G401.6 (cell line): ENCODE data around the gene PGM2.

Experiments
- FAIRE-seq: peaks from 2 replicates; lab custom pipeline; 2012; peaks lifted over from hg19 to GRCh38; lab: Jason Lieb, UNC

The PGM2 gene

DNA sequence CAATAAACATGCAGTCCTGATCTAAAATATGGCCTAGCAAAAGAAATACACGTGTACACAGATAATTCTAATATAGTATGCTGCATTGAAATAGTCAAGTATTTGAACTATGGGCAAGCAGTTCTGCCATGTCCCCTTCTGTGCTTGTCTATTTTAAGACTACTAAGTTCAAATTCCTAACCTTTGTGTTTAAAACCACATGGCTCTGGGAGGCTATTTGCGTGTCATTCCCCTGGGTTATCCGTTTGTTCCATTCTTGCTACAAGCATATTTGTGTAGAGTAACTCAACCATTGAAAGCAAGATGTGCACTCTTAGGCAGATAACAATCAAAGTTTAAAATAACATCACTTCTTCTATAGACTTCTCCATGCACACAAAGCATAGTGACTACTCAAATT is 39.0 kb downstream of the PGM2 start:
- FAIRE-seq, result no peak

DNA sequence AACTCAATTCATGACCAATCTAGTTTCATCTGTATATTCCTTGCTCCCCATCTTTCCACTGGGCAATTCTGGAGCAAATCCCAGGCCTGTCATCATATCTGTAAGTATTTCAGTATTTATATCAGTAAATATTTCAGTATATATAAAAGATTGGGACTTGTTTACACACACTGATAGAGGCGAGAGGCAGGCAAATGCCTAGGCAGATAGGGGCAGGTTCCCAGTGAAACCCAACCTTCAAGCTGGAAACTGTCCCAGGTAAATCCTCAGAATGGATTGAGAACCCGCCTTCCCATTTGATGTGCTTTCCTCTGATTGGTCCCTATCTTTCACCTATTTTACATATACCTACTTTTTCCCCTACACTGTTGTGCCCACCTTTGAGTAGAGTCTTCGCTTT is 40.6 kb downstream of the PGM2 start:
- FAIRE-seq, result no peak

DNA sequence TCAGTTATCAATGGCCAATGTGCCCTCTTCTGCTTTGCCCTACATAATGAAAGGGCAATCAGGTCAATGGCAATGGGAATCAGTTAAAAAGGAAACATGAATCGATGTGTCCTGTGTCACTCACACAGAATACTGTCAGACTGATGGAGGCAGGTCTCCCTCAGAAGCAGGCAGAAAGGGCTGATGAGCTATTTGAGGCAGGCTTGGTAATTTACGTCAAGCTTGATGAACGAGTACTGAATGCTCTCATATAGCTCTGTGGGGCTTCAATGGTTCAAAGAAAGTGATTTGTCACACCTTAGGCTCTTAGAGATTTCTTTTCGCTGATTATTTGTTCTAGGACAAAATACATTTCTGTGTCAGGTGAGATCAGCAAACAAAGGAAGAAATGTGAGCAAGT is 41.8 kb downstream of the PGM2 start:
- FAIRE-seq, result no peak

DNA sequence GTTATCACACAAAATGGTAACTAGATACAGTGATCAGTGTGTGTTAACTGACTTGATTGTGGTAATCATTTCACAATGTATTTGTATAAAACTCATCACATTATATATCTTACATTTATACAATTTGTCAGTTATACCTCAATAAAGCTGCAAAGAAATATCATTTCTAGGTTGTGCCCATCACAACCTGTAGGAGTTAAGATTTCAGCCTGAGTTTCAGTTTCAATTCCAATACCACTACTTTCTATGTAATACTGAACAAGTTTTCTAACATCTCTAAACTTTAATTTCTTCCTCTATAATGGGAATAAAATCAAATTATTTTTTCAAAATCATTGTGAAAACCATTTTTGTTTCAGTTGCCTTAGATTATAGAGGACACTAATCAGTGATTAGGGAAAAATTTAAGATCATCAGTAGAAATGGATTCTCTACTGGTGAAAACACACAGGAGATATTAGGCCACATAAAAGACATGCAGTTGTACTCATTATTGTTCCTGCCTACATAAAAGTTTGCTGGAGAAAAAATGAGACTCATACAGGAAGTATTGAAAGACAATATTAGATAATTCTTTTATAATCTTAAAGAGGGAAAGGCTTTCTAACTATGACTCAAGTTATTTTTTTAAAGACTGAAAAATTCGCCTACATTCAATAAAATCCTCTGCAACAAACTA is 46.0 kb downstream of the PGM2 start:
- FAIRE-seq, result no peak

DNA sequence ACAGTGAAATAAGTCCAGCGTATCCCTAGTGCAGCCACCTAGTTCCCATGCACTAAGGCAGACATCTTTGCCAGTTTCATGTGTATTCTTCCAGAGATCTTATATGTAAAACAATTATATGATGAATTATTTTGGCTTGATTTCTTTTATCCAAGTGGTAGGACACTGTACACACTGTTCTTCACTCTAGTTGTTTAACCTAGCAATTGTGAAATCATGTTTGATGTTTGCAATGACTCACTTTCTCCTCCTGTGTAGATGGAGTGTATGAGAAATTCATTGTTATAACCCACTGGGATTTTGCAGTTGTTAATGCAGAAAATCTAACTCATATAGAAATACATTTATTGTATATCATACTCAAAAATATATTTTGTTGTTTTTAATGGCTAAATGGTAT is 46.9 kb downstream of the PGM2 start:
- no peak for FAIRE-seq

DNA sequence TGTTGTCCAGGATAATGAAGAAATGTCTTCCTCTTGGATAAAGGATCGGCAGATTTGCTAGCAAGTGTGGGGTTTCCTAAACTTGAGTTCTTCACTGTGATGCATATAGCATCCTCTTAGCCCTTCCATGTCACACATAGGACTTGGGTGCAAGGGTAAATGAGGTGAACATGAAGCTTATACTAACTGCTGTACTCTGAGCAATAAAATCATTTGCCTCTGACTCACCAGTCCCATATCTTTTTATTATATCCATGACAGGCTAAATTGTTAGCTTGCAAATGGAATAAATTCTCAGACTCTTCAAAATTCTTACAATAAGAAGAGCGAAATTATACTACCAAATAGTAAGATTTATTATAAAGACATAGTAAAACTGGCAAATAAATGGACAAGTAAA is 49.7 kb downstream of the PGM2 start:
- FAIRE-seq, result no peak

DNA sequence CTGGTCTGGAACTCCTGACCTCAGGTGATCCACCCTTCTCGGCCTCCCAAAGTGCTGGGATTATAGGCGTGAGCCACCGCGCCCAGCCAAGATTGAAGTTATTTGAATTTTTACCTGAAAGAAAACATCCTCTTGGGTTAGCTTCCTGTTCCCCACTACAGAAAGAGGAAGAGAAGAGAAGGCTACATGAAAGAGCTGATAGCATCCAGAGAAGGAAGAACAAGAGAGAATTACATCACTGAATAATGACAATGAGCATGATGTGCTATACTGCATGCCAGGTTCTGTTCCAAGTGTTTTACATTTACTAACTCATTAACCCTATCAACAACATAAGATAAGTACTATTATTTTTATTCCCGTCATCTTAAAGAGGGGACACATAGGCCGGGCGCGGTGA is 52.9 kb downstream of the PGM2 start:
- no peak for FAIRE-seq

DNA sequence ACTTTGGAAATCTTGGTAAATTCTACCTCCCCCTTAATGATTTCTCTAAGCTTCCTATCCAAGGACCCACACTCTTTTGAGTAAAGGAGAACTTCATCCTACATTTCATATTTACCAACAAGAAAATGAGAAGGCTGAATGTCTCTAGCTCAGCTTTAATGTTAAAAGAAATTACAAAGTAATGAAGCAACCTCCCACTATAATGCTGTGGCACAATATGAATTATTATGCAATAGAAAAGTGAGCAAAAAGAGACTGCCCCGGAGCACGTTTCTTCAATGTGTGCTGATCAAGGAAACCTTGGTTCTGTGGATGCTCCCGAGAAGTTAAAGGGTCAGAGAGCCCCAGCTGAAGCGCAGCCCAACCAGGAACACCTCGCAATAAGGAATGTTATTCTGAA is 55.3 kb downstream of the PGM2 start:
- no peak for FAIRE-seq

DNA sequence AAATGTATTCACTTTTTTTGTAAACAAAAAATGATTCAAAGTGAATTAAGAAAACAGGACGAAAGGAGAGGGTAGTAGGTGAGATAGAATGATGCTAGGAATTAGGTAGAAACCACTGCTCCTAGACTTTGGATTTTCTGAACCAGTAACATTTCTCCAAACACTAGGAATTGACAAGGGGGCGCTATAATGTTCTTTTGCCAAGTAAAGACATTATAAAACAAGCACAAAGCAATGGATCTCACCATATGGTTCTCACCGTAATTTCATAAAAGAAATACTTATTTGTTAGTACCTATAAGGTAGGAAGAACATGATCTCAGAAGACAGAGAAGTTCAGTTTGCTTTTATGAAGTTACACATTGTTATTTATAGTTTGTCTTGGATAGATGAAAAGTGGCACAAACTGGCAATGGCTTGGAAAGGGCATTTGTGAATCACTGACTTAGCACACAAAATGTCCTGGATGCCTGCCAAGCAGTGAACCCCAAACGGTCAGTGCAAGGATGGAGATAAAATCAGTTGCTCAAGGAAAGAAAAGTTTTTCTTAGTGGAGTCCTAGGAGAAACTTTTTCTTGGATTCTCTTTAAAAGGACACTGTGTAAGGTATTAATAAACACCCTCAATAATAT is 56.3 kb downstream of the PGM2 start:
- FAIRE-seq, result peak; percentile 13

DNA sequence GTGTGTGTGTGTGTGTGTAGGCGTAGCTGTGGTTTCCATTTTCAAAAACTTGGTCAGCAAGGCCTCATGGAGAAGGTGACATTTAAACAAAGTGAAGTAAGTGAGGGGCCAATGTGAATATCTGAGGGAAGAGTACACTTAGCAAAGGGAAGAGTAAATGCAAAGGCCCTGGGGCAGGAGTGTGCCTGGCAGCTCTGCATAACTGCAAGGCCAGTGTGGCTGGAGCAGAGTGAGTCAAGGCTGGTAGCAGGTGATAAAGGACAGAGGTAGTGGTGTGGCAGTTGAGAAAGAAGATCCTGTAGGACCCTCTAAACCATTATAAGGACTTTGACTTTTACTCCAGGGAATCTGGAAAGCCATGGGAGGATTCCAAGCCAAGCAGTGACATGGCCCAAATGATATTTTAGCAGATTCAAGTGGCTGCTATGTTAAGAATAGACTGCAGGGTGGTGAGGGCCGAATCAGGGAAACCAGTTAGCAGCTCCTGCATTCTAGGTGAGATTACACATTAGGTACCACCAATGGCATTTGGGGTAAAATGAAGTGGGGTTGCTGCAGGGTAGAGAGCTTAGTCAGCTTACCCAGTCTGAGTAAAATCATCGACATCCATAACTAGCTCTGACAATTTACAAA is 58.5 kb downstream of the PGM2 start:
- FAIRE-seq, result no peak

DNA sequence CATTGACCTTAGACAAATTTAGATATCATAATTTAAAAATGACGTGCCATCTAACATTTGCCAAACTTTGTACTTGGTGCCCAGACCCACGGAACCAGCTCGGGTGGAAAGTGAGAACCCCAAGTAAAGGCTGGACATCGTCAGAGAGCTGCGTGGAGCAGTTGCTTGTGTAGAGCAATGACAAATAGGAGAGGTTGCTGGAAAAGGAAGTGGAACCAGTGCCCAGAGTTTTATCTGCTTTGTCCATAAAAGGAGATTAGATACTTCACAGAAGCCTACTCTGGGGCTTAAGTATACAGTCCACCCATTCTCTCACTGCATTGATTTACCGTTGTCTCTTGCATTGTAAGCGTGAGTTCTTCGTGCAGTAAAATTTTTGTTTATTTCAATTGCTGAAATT is 59.0 kb downstream of the PGM2 start:
- no peak for FAIRE-seq

DNA sequence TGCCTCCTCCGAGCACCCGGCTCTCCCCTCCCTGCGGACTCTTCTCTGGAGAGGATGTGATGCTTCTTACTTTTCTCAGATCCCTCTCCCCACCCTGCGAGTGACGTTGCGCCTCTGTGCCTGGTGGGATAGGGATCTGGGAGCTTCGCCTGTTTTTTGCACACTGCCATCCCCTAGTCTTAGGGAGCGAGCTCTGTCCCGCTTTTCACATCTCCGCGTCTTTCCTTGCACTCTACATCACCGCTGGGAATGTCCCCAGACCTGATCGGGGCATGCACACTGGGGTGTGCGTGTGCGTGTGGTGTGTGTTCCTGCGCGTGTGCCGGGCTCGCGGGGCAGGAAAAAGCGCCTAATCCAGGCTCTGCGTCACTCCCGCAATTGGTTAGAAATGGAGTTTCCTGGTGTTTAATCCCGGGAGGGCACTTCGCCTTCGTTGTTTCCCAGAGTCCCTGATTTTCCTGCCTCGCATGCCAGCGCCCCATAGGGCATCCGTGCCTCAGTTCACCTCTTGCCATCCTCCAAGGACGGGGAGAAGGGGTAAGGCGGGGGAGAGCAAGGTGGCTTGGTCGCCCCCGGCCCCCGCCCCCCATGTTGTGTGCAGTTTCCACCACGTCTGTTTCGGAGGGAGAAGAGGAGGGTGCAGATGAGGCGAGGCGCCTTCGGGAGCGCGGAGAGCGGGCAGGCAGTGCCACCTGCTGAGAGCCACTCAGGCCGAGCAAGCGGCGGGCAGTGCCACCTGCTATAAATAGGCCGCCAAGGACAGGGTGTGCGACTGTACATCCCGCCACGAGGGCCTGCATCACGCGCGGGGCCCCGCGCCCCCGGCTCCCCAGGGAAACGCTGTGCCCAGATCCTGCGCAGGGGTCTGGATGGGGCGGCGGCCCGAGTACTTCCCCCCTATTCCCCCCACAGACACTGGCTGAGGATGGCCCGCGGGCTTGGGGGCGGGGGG is 63.6 kb downstream of the PGM2 start:
- FAIRE-seq, result no peak

DNA sequence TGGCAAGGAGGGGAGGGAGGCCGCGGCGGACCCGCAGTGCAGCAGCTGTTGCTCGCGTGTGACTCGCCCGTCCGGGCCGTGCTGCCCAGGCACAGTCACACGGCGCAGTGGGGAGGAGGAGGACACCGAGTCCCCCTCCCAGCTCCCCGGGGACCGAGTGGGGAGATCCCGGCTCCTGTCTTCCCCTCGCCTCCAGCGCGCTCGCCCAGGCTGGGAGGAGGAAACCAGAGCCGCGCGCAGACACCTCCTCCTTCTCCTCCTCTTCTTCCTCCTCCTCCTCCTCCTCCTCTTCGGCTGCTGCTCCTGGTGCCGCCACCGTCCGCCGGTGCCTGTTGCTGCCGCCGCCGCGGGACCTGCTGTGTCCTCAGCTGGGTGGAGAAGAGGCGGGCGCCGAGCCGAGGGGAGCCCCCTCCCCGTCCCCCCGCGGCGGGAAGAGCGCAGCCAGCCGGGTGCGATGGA is 64.3 kb downstream of the PGM2 start, which contains the start of gene TBC1D1:
Gene TBC1D1, plus strand, starts transcription at position 284 of the 459 bp plus-strand sequence. CDS start 11,012 bp downstream, outside the sequence.
- FAIRE-seq, result no peak

DNA sequence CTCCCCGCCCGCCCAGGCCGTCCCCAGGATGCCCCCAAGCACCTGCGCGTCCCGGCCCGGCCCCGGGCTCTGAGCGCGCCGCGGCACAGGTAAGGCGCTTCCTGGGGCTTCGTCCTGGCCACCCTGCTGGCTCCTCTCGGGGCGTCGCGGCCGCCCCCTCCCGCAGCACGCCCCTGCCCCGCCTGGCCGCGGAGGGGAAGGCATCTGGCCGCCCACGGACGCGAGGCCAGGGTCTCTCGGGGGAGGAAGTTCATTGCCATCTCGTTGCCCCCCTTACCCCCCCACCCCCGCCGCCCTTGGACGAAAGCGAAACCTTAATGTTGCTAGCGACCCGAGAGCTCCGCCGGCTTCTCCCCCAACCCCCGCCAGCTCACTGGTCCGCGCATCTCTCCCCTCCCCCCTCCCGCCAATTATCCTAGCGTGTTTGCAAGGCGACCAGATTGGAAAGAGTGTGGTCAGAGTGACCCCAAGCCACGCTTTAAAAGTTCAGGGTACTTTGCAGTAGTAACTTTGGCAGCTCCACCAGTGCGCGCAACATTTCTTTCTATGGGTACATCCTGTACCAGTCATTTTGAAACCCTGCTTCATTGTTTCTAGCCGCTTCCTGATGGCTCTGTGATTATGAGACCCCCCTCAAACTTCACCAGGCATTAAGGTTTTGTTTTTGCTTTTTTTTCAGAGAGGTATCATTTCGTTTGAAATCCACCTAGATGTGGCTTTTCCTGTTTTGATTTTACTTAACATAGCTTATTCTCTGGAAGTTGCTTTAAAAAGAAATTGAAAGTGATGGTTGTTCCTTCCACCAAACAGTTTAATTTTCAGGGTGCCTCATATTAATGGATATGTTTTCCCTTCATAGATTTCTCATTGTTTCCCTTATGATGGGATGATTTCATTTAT is 65.0 kb downstream of the PGM2 start:
- FAIRE-seq, result no peak

DNA sequence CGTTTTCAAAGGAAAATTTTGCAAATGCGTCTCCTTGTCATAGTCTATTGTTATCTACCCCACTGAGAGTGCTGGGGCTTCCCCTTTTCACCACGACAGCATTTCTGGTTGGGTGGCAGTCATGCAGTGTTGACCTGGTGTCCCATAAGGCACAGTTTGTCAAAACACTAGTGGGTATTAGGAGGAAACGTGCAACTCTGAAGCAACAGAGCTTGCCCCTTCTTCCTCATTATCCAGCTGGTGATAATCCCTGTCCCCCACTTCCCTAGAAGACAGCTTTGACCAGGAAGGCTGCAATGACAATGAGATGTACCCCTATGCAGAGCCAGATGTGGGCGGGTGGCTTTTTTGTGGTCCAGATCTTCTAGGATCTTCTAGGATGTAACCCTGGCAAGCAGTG is 66.2 kb downstream of the PGM2 start:
- no peak for FAIRE-seq

DNA sequence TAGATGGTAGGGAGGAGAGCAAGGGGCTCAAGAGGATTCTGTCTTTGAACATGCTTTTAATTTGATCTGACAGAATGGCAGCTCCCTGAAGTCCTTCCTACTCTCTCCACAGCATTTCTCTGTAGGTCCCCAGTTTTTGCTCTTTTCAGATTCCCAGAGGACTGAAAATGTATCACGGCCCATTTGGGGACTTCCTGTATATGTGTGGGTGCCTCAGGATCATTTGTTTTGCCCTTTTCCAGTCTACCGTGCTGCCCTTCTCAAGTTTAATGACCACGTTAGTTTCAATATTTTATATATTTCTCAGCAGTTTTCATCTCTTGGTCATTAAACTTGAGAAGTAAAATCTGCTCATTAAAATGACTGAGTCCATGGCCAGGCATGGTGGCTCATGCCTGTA is 66.7 kb downstream of the PGM2 start:
- FAIRE-seq, result no peak

DNA sequence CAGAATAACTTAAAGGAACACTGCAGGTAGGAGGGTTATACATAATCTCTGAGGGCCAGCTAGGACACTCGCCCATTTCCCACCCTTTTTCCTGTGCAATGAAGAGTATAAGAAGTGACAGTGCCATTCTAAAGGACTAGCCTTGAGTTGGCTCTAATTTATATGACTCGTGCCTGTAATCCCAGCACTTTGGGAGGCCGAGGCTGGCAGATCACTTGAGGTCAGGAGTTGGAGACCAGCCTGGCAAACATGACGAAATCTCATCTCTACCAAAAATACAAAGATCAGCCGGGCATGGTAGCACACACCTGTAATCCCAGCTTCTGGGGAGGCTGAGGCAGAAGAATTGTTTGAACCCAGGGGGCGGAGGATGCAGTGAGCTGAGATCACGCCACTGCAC is 68.8 kb downstream of the PGM2 start:
- no peak for FAIRE-seq

DNA sequence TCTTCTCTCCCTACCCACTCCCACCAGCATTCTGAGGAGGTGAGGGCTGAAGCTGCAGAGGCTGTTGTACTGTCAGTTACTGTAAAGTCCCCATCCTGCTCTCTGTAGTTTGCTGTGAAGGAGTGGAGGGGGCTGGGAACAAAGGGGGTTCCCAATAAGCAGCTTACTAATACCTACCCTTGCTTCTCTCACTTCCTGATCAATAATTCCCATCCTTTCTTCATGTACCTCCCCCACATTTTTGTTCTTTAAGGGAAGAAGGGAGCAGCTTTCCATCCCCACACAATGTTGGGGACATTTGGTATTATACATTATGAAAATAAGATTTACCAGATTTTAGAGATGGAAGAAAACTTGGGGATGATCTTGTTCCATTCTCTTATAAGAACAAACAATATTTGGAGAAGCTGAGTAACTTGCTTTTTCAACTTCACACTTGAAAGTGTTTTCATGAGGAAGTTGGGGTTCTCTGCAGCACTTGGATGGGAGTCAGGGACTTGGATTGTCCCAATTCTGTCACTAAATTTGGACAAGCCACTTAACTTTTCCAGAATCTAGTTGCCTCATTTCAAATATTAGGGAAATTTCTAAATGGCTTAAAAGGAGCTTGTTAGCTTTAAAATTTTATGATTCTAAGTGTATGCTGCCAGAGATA is 69.8 kb downstream of the PGM2 start:
- no peak for FAIRE-seq

DNA sequence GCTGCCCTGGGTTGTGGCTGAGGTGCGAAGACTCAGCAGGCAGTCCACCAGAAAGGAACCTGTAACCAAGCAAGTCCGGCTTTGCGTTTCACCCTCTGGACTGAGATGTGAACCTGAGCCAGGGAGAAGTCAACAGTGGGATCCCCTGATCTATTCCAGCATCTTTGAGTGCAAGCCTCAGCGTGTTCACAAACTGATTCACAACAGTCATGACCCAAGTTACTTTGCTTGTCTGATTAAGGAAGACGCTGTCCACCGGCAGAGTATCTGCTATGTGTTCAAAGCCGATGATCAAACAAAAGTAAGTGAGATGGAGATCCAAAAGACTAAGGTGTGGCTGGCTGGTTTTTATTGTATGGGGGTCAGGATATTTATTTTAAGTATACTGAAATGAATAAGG is 75.7 kb downstream of the PGM2 start:
- no peak for FAIRE-seq

DNA sequence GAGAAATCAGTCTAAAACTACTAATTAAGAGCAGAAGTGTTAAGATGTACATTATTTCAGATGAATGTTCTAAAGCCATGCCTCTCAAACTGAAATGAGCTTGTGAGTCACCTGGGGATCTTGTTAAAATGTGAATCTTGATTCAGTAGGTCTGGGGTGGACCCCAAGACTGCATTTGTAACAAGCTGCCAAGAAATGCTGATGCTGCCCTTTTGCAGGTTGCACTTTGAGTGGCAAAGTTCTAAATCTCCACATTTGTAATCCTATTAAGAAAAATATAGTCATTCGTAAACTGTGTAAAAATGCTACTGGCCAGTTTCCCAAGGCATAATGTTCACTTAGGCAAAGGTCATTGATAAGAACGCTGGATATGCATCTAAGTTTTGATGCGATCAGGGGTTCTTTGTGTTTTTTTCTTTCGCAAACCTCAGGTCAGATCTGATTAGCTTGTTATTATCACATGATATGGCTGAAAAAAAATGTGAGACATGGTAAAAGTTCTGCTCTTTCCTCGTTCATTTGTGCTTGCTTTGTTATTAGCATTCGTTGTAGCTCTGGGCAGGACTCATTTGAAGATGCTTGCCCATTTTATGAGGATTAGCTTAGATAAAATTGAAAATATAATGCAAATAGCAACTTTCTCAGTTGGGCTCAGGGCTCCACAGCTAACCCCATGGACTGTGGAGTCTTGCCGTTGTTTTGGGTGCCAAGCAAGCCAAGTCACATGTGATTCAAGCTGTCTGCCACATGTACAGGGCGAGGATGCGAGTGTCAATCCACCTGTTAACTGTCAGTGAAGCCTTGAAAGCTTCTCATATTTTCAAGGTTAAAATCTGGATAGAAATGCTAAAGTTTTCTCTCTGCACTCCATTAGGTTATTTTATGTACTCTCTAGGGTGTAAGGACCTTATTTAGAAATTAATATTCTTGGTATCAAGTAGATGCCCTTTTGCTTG is 76.5 kb downstream of the PGM2 start:
- no peak for FAIRE-seq
